H1 (cell line): ENCODE data around the gene CYP4Z1.

ENCODE experiments used
- CEBPB ChIP-seq: IDR thresholded peaks from 2 replicates; pipeline ENCODE4 v1.6.1; 2012; ENCODE audit warnings: low read depth, low read length
- MAX ChIP-seq: IDR thresholded peaks from 2 replicates; pipeline ENCODE4 v1.6.1; 2012; ENCODE audit warnings: inconsistent platforms
- RAD21 ChIP-seq, 2 experiments: IDR thresholded peaks in 1 of 2; conservative IDR thresholded peaks in 1 of 2; 2 replicates each; pipeline ENCODE4 v1.6.1; 2011; ENCODE audit warnings: low read depth in 2 of 2, low read length in 2 of 2, improper control_type of control experiment in 1 of 2, inconsistent platforms in 1 of 2, mild to moderate bottlenecking in 1 of 2, moderate library complexity in 1 of 2
- SIN3A ChIP-seq, 2 experiments: IDR thresholded peaks in 1 of 2; conservative IDR thresholded peaks in 1 of 2; 2 replicates each; pipeline ENCODE4 v1.6.1; 2011 to 2012; ENCODE audit warnings: low read length in 2 of 2, improper control_type of control experiment in 1 of 2, low read depth in 1 of 2, mild to moderate bottlenecking in 1 of 2
- SP2 ChIP-seq: IDR thresholded peaks from 2 replicates; pipeline ENCODE4 v1.6.1; 2012; ENCODE audit warnings: mild to moderate bottlenecking, low read length, inconsistent platforms
- TAF1 ChIP-seq: IDR thresholded peaks from 2 replicates; pipeline ENCODE4 v1.6.1; 2011; ENCODE audit warnings: mild to moderate bottlenecking, low read depth, low read length
- YY1 ChIP-seq: IDR thresholded peaks from 2 replicates; pipeline ENCODE4 v1.6.1; 2011; ENCODE audit warnings: low read depth, mild to moderate bottlenecking, low read length
- TF ChIP-seq, protein P1 (sequence below), 3 experiments: IDR thresholded peaks; 1 replicate in 2 of 3; 2 replicates in 1 of 3; pipeline versions ENCODE4 v1.5.1 to v1.6.1; 2011; ENCODE audit warnings: low read length in 3 of 3, mild to moderate bottlenecking in 3 of 3, inconsistent platforms in 2 of 3, low read depth in 1 of 3, moderate library complexity in 1 of 3; ENCODE audit not compliant: insufficient read depth in 1 of 3; ENCODE audit errors: control extremely low read depth in 1 of 3

GRCh38 chr1:47067097-47067594 is at the start of gene CYP4Z1:
- TF ChIP-seq CEBPB (no peak), SIN3A (conservative IDR thresholded peaks at IDR 0.05 in 1 of 2, IDR thresholded peaks at IDR 0.05 in 1 of 2; ENCODE audit: low read depth in 1 of 2, low read length in 2 of 2) (no peak), MAX (no peak), YY1 (no peak), RAD21 (IDR thresholded peaks at IDR 0.05 in 1 of 2, conservative IDR thresholded peaks at IDR 0.05 in 1 of 2; ENCODE audit: low read depth in 2 of 2, low read length in 2 of 2) (no peak), TAF1 (no peak), SP2 (no peak)
- TF ChIP-seq, protein P1, sequence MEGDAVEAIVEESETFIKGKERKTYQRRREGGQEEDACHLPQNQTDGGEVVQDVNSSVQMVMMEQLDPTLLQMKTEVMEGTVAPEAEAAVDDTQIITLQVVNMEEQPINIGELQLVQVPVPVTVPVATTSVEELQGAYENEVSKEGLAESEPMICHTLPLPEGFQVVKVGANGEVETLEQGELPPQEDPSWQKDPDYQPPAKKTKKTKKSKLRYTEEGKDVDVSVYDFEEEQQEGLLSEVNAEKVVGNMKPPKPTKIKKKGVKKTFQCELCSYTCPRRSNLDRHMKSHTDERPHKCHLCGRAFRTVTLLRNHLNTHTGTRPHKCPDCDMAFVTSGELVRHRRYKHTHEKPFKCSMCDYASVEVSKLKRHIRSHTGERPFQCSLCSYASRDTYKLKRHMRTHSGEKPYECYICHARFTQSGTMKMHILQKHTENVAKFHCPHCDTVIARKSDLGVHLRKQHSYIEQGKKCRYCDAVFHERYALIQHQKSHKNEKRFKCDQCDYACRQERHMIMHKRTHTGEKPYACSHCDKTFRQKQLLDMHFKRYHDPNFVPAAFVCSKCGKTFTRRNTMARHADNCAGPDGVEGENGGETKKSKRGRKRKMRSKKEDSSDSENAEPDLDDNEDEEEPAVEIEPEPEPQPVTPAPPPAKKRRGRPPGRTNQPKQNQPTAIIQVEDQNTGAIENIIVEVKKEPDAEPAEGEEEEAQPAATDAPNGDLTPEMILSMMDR (IDR thresholded peaks at IDR 0.05; ENCODE audit: control extremely low read depth in 1 of 3, insufficient read depth in 1 of 3, low read depth in 1 of 3, low read length in 3 of 3) = no peak
